WI38 (cell line): ENCODE results near the gene PNKP.

Source experiments
- H3K4me3 ChIP-seq: 2 replicates; pipeline ENCODE4 v1.5.1; 2011; ENCODE audit warnings: low read depth, mild to moderate bottlenecking, control low read depth, low read length
- TF ChIP-seq, protein P1 (sequence below): IDR thresholded peaks from 2 replicates; pipeline ENCODE4 v1.5.1; 2012; ENCODE audit warnings: low read depth, mild to moderate bottlenecking, control low read depth, low read length

Gene PNKP

DNA sequence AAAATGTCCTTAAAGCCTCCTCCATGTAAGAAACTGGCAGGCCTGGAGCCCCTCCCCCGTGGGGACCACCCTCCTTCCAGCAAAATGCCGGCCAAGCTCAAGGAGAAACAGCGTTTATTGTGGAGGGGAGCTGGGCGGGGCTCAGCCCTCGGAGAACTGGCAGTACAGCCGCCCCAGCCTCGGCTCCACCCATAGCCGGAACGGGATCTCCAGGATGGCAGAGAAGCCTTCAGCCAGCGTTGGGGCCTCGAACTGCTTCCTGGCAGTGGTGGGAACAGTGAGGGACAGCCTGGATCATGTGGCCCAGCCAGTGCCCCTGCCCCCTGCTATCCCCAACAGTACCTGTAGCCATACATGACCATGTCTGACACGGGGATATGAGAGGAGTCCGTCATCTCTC is 6.3 kb downstream of the PNKP start:
- no peak overlapping the region for H3K4me3 ChIP-seq
- TF ChIP-seq, protein P1, sequence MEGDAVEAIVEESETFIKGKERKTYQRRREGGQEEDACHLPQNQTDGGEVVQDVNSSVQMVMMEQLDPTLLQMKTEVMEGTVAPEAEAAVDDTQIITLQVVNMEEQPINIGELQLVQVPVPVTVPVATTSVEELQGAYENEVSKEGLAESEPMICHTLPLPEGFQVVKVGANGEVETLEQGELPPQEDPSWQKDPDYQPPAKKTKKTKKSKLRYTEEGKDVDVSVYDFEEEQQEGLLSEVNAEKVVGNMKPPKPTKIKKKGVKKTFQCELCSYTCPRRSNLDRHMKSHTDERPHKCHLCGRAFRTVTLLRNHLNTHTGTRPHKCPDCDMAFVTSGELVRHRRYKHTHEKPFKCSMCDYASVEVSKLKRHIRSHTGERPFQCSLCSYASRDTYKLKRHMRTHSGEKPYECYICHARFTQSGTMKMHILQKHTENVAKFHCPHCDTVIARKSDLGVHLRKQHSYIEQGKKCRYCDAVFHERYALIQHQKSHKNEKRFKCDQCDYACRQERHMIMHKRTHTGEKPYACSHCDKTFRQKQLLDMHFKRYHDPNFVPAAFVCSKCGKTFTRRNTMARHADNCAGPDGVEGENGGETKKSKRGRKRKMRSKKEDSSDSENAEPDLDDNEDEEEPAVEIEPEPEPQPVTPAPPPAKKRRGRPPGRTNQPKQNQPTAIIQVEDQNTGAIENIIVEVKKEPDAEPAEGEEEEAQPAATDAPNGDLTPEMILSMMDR, result no peak

DNA sequence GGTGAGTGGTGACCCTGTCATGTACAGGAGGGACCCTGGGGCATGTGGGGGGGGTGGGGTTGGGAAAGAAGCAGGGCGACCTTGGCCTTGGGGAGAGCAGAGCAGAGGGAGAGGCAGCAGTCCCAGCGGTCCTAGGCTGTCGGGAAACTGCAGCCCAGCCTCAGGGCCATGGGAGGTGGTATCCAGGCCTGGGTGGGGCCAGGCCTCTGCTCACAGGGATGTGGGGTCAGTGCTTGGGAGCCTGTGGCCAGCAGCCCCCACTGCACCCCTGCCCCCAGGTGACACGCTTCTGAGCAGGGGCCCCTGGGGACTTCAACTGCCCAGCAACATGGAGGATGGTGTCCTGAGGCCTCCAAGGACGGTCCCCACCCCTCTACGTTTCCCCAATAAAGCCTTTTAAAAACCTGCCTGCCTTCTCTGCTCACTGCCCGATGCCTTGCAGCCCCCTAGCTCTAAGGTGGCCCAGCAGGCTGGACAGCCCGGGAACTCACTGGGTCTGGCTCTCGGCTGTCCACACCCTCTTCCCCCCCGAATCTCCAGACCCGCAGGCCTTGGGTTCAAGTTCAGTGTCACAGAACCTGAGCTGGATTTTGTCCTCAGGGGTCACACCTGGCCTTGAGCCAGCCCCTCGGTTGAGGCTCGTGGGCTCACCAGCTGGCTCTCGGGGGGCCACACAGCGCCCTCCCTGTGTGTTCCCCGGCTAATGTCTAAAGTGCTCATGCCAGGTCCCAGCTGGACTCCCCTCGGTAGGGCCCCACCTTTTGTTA is 6.9 kb downstream of the PNKP start:
- TF ChIP-seq, protein P1, result no peak

DNA sequence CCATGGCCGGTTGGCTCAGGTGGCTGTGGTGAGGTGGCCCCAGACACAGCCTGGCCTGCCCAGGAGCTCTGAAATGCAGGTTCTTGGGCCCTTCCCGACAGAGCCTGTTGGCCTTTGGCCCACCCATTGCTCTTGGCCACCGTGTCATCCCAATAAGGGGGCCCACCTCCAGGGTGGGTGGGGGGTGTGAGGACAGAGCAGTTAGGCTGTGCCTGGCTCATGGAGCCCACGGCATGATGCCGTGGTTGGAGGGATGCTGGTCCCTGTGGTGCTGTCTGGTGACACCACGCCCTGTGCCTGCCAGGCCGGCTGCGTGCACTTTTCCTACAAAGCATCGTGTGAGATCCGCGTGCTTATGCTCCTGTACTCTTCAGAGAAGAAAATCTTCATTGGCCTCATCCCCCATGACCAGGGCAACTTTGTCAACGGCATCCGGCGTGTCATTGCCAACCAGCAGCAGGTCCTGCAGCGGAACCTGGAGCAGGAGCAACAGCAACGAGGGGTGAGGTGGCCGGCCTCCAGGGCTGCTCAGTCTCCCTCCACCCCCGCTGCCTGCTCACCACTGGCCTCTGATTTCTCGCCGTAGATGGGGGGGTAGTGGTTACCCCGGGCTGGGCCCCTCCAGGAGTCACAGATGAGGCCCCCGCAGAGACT is 7.6 kb downstream of the PNKP start:
- TF ChIP-seq, protein P1, result no peak

More for the DNA sequence above, 6.9 kb downstream of the PNKP start:
- no peak overlapping the region for H3K4me3 ChIP-seq

DNA sequence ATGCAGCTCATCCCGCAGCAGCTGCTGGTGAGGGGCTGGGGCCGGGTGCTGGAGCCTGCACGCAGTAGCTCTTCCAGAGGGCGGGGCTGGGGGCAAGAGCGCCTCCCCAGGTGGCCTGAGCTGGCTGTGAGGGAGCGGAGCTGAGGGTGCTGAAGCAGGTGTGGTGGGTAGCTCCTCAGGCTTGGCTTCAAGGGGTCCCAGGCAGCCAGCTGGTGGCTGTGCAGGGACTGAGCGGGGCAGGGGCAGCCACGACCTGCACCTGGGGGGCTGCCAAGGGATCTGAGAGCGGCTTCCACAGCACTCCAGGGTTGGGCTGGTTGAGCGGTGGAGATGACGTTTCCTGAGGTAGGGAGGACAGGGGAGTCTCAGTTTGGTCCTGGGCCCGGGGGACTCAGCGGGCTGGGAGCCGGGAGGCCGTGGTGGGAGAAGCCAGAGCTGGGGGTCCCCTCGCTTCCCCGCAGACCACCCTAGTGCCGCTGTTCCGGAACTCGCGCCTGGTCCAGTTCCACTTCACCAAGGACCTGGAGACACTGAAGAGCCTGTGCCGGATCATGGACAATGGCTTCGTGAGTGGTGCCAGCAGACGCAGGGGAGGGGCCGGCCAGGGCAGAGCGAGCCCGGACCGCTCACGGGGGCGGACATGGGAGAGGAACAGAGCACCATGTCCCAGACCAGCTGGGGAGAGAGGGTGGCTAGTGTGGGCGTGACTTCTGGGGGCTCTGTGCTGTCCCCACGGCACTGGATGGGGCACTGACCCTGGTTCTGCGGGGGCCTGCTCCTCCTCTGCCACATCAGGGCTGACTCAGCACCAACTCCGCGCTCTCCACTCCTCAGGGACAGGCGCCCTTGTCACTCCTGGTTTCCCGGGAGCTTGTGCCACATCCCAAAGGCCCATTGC is 9.0 kb downstream of the PNKP start:
- H3K4me3 ChIP-seq, result no peak overlapping the region
- TF ChIP-seq, protein P1, result no peak

More for the DNA sequence above, 7.6 kb downstream of the PNKP start:
- no peak overlapping the region for H3K4me3 ChIP-seq

DNA sequence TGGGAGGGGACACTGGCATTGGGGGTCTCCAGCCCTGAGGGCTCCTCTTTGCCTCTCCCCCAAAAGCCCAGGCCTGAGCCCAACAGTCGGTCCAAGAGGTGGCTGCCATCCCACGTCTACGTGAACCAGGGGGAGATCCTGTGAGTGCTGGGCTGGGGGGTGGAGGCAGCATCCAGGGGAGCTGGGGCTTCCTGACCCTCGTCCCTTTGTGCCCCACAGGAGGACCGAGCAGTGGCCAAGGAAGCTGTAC is 9.6 kb downstream of the PNKP start:
- TF ChIP-seq, protein P1, result no peak
- no peak overlapping the region for H3K4me3 ChIP-seq

DNA sequence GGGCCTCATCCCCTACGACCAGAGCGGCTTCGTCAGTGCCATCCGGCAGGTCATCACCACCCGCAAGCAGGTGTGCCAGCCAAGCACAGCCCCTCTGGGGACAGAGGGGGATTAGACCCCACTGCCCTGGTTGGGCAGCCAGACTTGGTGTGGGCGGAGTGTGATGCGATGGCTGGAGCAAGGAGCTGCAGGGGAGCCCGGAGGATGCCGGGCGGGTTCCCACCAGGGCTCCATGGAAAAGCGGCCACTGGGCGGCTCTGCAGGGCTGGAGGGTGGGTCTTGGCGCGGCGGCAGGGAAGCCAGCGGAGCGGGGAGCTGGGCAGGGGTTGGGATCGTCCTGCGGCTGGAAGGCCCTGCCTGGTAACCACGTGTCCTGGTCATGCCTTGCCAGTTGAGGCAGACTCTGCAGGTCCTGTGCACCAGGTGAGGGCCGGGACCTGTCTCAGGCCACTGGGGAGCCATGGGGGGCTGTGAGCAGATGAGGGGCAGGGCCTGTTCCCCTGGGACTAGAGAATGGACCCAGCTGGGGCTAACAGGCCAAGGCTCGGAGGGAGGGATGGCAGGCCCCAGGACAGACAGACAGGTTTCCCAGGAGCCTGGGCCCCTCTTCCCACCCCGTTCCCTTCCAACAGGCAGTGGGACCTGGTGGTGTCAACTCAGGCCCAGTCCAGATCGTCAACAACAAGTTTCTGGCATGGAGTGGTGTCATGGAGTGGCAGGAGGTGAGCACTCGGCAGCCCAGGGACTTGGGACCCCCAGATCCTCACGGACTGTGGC is 10.1 kb downstream of the PNKP start:
- TF ChIP-seq, protein P1, result no peak
- no peak overlapping the region for H3K4me3 ChIP-seq
